ENCODE results near the gene CLEC4G. TPM values are rescaled to one million over a fixed set of nuclear protein-coding genes. Genes with fewer than 3 reads are reported as not detected.

The CLEC4G gene
- total and polyA plus RNA-seq, 9 of the 15 experiments (the other 6 are each of a cell fraction or from before 2014, with no cell fraction given), result not detected

DNA sequence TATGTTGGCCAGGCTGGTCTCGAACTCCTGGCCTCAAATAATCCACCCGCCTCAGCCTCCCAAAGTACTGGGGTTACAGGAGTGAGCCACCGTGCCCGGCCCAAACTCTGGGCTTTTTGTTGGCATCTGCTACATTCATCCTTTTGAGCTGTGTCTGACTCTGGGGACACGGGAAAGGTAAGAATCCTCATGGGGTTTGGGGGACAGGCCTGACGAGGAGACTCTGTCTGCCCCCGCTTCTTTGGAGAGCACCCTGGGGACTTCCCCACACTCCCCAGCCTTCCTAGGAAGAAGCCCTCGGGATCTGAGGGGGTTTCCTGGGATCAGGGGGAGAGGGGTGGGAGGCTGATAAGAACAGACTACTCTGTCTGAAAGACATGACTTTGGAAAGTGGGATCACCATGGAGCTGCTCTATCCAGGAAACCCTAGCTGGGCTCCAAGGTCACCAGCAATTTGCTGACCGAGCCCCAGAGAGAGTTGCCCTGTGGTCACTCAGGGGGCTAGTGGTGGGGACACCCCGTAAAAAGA is 21.9 kb downstream of the CLEC4G start:
- CTCF ChIA-PET (ENCODE audit: low intra/inter-chr PET ratio), result no interaction called here
- Histone ChIP-seq H3K9ac (ENCODE audit: insufficient read depth in 1 of 2, low read depth in 2 of 2, low read length in 2 of 2) (no peak overlapping the region), H4K20me1 (replicated peaks; ENCODE audit: control insufficient read depth, insufficient read depth, low read length) (0 out of 2 replicates have a peak, but pooled peaks cover 4% of the 10 kb centered on the region), H3K4me2 (ENCODE audit: insufficient read depth, low read length) (no peak overlapping the region), H3K36me3 (ENCODE audit: control insufficient read depth, insufficient read depth, low read length) (no peaks in the 10 kb centered on the region), H3K4me3 (no peak overlapping the region), H3K9me1 (ENCODE audit: control insufficient read depth, insufficient read depth, low read length) (no peaks in the 10 kb centered on the region), H3K27me3 (ENCODE audit: control insufficient read depth in 2 of 2, insufficient read depth in 2 of 2, low read length in 2 of 2) (peaks cover 0 to 11% of the 10 kb centered on the region in 2 experiments; a peak in 3 of 5 replicates), H3K4me1 (replicated peaks in 1 of 2; ENCODE audit: control insufficient read depth in 2 of 2, insufficient read depth in 2 of 2, low read length in 2 of 2) (no peaks in the 10 kb centered on the region; a peak in 1 of 5 replicates), H3K27ac (ENCODE audit: extremely low read depth, low read depth, low read length) (no peak overlapping the region), H3K79me2 (ENCODE audit: control insufficient read depth, insufficient read depth, low read length) (no peaks in the 10 kb centered on the region), H3K9me3 (replicated peaks; ENCODE audit: control insufficient read depth, insufficient read depth, low read depth, low read length) (no peaks in the 10 kb centered on the region), H2AFZ (ENCODE audit: low read depth, low read length) (no peak overlapping the region)
- 2% methylated on average over 9 of the region's 10 CpGs for WGBS (ENCODE audit: insufficient coverage, low coverage, missing lambda C conversion rate)
- no peak for TF ChIP-seq ZNF707 (CRISPR knock-in tag; conservative IDR thresholded peaks at IDR 0.05)
- no peak for TF ChIP-seq CBFA2T2 (conservative IDR thresholded peaks at IDR 0.05)
- in situ Hi-C loops (cut with MboI) (no loop called here), intact Hi-C loops (cut with micrococcal nuclease) (no loop called here)
- ATAC-seq (no peak), DNase-seq (ENCODE audit: extremely low read depth in 1 of 4, low spot score in 3 of 4) (no peak), FAIRE-seq (no peak)
- BruUV-seq (replicated peaks), result no TSS peak
- POLR2A ChIA-PET, result no interaction called here

DNA sequence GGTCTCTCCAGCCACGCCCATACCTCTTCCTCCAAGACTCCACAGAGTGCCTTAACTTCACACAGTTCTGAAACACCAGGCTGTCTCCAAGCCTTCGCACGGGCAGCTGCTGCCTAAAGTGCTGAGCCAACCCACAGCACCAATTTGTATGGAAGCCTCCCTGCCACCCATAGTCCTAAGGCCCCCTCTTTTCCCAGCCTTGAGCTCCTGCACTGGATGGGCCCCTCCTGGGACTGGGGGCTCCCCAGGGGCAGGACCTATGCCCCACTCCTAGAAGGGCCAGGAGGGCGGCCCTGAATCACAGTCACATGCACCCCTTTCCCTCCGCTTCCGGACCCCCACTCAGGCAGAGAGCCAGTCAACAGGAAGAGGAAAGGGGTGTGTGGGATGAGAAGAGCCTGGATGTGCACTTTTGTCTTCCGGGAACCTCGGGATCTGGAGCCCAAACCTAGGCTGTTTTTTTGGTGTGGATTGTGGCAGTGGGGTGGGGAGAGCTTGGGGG is 24.9 kb downstream of the CLEC4G start:
- H3K4me1 ChIP-seq (replicated peaks in 1 of 2; ENCODE audit: control insufficient read depth in 2 of 2, insufficient read depth in 2 of 2, low read length in 2 of 2), result no peaks in the 10 kb centered on the region; a peak in 1 of 5 replicates
- DNase-seq (ENCODE audit: extremely low read depth in 1 of 4, low spot score in 3 of 4), result no peak
- no peak for TF ChIP-seq CREBBP (IDR thresholded peaks at IDR 0.05; ENCODE audit: low read depth, low read length)
- TF ChIP-seq ZNF217 (CRISPR knock-in tag; IDR thresholded peaks at IDR 0.05), result no peak
- no peak for TF ChIP-seq SRSF9 (IDR thresholded peaks at IDR 0.05; ENCODE audit: borderline replicate concordance, low read depth, low read length)
- TF ChIP-seq ZFP30 (CRISPR knock-in tag; IDR thresholded peaks at IDR 0.05; ENCODE audit: borderline replicate concordance), result no peak
- TF ChIP-seq HDGF (IDR thresholded peaks at IDR 0.05), result no peak
- no peak for TF ChIP-seq ZNF561 (CRISPR knock-in tag; conservative IDR thresholded peaks at IDR 0.05)
- no peak for TF ChIP-seq ZBTB7A (IDR thresholded peaks at IDR 0.05; ENCODE audit: borderline replicate concordance, control insufficient read depth, low read depth, low read length)
- TF ChIP-seq RBM34 (IDR thresholded peaks at IDR 0.05; ENCODE audit: borderline replicate concordance, insufficient read depth, low read length), result no peak
- no peaks in the 10 kb centered on the region for H3K9me3 ChIP-seq (replicated peaks; ENCODE audit: control insufficient read depth, insufficient read depth, low read depth, low read length)
- no peaks in the 10 kb centered on the region for H3K79me2 ChIP-seq (ENCODE audit: control insufficient read depth, insufficient read depth, low read length)
- no peak overlapping the region for H3K27ac ChIP-seq (ENCODE audit: extremely low read depth, low read depth, low read length)
- no peaks in the 10 kb centered on the region for H3K36me3 ChIP-seq (ENCODE audit: control insufficient read depth, insufficient read depth, low read length)
- no peak overlapping the region for H3K9ac ChIP-seq (ENCODE audit: insufficient read depth in 1 of 2, low read depth in 2 of 2, low read length in 2 of 2)
- H2AFZ ChIP-seq (ENCODE audit: low read depth, low read length), result no peak overlapping the region
- H3K4me2 ChIP-seq (ENCODE audit: insufficient read depth, low read length), result no peak overlapping the region
- intact Hi-C loops (cut with micrococcal nuclease), result no loop called here
- ChIA-PET CTCF (ENCODE audit: low intra/inter-chr PET ratio) (no interaction called here), POLR2A (interaction anchor here (0.6 kb wide), 2 partner anchors 226 to 303 kb away, joined by 3 read pairs; no protein-coding TSS in a partner anchor)
- BruUV-seq (replicated peaks), result no TSS peak
- FAIRE-seq, result no peak
- no peaks in the 10 kb centered on the region for H3K9me1 ChIP-seq (ENCODE audit: control insufficient read depth, insufficient read depth, low read length)
- 18% methylated on average over 6 of the region's 8 CpGs for WGBS (ENCODE audit: insufficient coverage, low coverage, missing lambda C conversion rate)
- no peak for ATAC-seq
- H3K27me3 ChIP-seq (ENCODE audit: control insufficient read depth in 2 of 2, insufficient read depth in 2 of 2, low read length in 2 of 2), result peaks cover 0 to 33% of the 10 kb centered on the region in 2 experiments; a peak in 3 of 5 replicates
- 0 out of 2 replicates have a peak, but pooled peaks cover 4% of the 10 kb centered on the region for H4K20me1 ChIP-seq (replicated peaks; ENCODE audit: control insufficient read depth, insufficient read depth, low read length)
- H3K4me3 ChIP-seq, result no peak overlapping the region
- in situ Hi-C loops (cut with MboI), result no loop called here
